ENCODE results near the gene DNAH11.

DNA sequence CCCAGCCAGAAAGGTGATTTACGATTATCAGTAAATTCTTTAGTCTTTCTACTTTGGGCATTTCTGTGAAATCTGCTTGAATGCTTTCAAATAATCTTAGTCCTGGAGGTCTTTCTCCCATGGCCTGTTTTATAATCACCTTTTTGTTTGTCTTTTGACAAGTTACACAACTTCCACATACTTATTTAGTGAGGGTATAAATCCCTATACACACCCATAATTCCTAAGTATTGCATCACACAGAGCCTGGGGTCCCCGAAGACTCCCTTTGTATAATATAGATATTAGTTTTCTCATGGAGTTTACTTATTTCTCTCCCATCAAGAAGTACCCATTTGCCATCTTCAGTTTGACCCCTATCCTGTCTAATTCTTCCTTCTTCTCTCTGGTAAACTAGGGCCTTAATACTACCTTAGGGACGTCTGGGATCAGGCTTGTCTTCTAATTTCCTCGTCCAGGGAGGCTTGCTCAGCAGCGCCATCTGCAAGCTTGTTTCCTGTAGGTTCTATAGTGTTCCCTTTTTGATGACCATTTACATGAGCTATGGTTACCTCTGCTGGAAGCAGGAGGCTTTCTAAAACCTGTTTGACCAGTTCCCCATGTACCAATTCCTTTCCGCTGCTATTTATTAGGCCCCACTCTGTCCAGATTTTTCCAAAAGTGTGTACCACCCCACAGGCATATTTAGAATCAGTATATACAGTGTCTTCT, 8.1 kb downstream of the DNAH11 start:
- peak; percentile 31 for TF ChIP-seq CTCF (IDR thresholded peaks at IDR 0.05)
- TF ChIP-seq POLR2AphosphoS5 (IDR thresholded peaks at IDR 0.05; ENCODE audit: low read depth, low read length): no peak
- TF ChIP-seq TCF7L2 (IDR thresholded peaks at IDR 0.05; ENCODE audit: low read depth, low read length): no peak

All from Panc1 (cell line).